T follicular helper cell (primary cell): ENCODE data around the gene SRP72.
A peak's percentile ranks its signal among the peaks of the same experiment; 100 is the strongest.
"Not testable (repeated sequence)": the region's sequence is repeated elsewhere in the genome, so short reads cannot be mapped to it uniquely, and the experiment has no call there.

ENCODE experiments used
- DNase-seq: peaks from one replicate; pipeline ENCODE4 v3.0.0-alpha.2; 2020; ENCODE audit warnings: low read depth

Gene SRP72

DNA sequence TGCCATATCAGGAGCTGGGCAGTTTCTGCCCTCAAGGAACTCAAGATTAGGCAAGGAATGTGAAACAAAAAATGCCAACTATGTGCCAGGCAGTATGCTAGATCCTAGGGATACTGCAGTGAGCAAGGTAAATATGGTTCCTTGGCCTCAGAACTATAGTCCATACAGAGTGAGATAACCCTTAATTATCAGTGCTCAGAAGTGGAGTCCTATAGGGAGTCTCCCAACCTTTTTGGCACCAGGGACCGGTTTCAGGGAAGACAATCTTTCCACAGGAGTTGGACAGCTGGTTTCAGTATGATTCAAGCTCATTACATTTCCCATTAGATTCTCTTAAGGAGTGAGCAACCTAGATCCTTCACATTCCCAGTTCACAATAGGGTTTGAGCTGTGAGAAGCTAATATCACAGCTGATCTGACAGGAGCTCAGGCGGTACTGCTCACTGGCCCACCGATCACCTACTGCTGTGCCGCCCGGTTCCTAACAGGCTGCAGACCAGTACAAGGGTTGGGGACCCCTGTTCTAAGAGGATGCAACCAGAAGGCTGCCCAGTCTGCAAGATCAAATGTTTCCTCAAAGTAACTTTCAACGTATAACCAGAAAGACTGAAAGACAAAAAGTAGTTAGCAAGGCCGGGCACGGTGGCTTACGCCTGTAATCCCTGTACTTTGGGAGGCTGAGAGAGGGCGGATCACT, 1.7 kb upstream of the SRP72 start:
- DNase-seq, result no peak

DNA sequence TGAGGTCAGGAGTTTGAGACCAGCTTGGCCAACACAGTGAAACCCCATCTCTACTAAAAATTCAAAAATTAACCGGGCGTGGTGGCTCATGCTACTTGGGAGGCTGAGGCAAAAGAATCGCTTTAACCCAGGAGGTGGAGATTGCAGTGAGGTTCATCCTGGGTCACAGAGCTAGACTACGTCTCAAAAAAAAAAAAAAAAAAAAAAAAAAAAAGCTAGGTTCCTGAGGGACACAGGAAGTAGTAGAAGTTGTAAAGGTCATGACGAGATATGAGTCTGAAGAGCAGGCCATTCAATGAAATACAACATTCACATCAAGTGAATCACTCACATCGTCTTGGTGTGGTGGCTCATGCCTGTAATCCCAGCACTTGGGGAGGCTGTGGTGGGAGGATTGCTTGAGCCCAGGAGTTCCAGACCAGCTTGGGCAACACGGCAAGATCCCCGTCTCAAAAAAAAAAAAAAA, 1.1 kb upstream of the SRP72 start:
- DNase-seq, result not testable (repeated sequence)

DNA sequence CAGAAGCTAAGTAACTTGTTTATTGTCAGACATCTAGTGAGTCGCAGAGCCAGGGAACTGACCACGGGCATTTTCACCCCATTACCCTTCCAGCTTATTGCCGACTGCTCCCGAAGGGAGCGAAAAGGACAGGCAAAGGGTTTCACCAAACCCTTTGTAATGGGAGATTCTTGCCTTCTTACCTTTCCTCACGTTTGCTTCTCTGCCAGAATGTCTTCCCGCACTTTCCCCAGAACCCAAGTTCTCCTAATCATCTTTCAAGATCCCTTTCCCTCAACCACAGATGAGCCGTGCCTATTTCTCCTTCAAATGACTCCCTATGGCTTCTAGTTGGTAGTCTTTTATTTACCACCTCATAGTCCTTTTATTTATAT, 520 bp upstream of the SRP72 start:
- DNase-seq, result no peak

DNA sequence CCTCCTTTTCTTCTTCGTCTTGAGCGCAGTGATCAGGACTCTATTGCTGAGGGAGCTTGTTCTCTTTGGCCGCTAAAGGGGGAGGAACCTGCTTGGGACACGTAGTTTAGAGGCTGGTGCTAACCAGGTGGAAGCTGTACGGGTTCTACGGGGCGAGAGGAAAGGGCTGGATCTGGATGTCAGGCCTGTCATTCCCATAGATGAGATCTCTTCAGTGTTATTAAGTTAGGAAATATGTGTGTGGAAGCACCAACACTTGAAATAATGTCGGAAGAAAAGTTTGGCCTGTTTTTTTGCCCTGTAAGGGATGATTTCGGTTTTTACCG, 643 bp downstream of the SRP72 start:
- peak; percentile 6 for DNase-seq

DNA sequence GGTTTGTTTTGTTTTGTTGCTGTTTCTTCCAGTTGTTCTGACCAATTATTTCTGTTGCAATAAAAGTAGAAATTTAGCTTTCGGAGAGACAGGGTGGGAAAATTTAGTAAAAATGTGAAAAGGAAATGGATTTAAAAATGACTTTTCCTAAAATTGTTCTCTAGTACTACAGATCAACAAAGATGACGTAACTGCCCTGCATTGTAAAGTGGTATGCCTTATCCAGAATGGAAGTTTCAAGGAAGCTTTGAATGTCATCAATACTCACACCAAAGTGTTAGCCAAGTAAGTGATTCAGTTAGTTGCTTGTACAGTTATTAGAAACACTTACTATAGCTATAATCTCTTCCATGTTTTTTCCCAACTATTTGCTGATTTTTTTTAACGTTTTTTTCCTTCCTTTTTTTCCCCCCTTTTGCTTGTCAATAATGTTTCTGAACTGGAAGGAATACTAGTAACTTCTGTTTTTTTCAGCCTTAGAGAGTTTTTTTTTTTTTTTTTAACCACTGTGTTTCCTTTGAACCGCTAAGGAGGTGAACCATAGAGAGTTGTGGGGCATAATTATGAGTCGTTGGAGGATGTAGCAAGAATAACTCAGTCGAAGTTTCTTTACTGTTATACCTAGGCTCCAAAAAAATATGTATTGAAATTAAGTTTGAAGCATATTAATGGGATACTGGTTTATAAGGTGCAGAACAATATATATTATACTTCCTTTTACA, 2.2 kb downstream of the SRP72 start:
- DNase-seq, result no peak

DNA sequence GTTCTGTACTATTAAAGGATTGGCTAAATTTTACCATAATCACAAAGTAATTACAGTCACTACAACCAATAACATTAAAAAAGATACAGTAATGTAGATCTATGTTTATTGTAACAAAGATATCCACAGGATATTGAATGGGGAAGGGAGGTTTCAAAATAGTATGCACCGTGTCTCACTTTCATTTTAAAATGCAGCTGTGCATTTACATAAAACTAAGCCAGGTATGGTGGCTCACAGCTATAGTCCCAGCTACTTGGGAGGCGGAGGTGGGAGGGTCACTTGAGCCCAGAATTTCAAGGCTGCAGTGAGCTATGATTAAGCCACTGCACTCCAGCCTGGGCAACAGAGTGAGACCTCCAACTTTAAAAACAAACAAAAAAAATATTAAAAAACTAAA, 8.5 kb downstream of the SRP72 start:
- no peak for DNase-seq

DNA sequence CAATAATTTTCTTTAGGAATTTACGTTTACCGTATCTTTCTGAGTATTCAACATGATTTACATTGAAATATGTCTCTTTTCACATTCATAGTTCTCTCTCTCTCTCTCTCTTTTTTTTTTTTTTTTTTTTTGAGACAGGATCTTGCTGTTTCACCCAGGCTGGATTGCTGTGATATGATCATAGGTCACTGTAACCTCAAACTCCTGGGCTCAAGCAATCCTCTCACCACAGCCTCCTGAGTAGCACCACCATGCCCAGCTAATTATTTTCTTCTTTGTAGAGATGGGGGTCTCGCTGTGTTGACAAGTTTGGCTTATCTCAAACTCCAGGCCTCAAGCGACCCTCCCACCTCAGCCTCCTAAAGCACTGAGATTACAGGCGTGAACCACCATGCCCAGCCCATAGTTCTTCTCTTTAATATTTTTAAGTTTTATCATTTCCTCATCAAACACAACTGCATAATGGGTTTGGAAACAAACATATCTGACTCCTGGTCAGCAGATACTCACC, 9.8 kb downstream of the SRP72 start:
- no peak for DNase-seq

DNA sequence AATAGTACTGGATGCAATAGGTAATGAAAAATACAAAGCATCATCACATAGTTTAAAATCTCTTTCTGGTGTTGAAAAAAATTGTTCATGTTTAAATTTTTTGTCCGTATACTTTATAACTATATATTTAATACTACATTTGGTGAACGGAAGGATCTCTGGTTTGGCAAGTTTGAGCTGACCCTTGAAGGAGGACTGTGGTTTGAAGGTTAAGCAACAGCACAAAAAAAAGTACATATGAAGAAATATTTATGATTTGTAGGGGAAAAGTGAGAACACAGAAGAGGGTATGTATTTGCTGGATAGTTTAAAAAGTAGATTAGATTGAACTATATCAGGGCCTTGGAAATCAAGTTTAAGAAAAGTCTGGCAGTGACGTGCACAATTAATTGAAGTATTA, 13.3 kb downstream of the SRP72 start:
- no peak for DNase-seq

DNA sequence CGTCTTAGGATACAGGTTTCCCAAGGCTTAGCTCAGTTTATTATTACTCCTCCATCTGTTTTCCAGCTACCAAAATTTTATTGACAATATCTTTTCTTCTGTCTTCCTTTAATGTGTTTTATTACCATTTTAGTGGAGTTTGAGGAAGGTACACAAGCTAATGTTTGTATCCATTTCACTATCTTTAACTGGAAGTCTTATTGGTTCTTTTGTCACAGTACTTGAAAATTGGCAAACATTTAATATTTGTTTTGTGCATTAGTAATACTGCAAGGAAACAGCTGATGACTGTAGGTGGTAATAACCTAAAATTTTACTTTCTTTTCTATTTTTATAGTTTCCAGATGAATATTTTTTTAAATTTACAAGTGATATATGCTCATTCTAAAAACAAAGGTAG, 28.8 kb downstream of the SRP72 start:
- DNase-seq, result no peak

DNA sequence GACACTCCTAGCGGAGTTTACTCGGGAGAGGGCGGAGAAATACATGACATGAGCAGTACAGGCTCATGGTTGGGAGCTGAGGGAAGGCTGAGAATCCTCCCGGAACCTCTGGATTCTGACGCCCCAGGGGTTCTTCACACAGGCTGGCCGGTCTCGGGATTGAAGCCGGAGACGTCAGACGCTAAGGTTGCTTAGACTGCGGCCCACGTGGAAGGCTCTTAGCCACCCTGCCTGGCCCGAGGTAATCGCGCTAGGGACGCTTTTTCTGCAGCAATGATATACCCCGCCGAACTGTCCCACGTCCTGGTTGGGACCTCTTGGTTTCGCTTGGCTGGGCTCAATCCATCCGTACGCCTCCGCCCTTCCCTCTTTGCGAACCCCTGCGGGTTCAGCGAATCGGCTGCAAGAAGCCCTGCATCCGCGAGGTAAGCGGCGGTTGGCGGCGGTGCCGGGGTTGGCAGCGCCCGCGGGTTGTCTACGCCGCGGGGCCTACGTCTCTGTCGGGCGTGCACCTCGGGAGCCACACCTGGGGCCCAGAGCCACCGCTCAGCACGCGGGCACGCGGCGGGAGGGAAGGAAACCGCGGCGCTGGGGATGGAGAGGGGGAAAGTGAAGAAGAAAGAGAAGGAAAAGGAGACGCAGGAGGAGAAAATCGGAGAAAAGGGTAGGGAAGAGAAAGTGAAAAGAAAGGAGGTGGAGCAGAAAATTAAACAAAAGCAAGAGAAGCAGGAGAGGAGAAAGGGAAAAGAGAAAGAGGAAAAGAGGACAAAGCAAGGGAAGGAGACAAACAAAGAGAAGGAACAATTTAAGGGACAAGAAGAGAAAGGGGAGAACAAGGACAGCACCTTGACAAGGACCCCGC, 38.1 kb downstream of the SRP72 start, which contains the start of gene ARL9:
ARL9 (plus strand) TSS at position 523 of the 862 bp plus-strand sequence; CDS start at position 595, 72 bp downstream.
- peak; percentile 52 for DNase-seq

DNA sequence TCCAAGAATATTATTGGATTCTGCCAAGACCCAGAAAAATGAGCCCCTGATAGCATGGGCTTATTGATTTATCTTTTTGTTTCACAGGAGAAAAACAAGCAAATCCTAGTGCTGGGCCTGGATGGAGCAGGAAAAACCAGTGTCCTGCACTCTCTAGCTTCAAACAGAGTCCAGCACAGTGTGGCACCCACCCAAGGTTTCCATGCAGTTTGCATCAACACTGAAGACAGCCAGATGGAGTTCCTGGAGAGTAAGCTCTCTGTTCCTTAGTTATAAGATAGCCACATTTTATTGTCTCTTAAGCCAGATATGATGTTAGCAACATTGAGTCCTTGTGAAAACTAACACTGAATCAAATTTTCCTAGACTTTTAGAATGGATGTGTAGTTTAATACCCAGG, 43.7 kb downstream of the SRP72 start:
- DNase-seq, result no peak

DNA sequence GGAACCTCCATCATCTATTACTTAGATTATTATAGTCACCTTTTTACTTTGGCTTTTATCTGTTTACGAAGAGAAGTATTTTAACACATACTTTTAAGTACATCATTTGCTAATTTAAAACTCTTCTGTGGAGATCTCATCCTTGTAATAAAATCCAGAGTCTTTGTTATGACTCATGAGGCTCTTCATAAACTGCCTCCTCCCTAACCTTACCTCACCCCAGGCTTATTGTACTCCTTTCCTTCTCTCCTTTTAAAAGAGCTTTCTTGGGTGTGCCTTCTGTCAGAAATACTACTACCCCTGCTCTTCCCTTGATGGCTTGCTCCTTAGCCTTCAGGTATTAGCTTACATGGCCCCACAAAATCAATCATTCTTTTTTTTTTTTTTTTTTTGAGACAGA, 44.7 kb downstream of the SRP72 start:
- no peak for DNase-seq

DNA sequence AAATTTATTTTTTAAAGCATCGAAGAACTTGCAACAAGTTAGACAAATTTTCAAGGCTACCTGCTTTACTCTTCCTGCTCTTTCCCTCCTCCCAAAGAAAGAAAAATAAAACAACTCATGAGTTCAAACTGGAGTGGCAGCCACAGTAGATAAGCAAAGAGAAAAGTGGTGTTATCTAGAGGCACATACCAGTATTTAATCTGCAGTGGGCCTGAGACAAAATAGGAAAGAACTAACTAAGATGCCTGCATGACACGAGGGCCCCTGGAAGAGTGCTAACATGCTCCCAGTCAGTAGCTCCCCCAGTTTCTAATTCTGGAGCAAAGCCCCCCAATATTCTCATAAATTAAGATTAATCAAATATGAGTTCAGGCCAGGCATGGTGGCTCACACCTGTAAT, 46.1 kb downstream of the SRP72 start:
- no peak for DNase-seq

DNA sequence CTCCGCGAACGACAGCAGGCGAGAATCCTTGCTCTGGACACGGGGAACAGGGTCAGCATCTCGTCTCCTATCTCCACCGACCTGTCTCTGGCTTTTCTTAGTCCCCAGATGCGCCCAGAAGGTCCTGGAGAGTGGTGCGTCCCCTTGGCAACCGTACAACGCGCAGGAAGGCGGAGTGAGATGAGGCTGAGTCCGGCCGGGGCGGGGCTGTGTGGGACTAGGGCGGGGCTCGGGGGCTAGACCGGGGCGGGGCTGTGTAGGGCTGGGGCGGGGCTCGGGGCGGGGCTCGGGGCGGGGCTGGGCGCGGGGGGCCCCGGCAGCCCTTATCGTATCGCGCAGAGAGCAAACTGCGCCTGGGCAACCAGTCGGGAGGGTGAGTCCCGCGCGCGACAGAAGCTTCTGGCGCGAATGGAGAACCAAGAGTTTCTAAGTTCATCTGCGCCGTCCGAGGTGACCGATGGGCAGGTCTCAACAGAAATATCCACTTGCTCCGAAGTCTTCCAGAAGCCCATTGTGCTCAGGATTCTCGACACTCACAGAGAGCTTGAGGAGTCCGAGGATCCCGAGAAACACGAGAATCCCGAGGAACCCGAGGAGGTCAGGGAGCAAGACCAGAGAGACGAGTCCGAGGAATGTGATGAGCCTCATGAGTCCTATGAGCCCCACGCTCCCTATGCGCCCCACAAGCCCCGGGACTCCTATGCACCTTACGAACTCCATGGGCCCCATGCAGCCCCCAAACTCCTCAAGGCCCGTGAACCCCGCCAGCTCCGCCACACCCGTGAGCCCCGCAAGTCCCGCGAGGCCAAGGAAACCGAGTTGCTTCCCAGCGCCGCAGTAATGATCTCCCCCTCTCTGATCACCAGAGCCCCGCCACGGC, 63.1 kb downstream of the SRP72 start:
- peak; percentile 67 for DNase-seq

DNA sequence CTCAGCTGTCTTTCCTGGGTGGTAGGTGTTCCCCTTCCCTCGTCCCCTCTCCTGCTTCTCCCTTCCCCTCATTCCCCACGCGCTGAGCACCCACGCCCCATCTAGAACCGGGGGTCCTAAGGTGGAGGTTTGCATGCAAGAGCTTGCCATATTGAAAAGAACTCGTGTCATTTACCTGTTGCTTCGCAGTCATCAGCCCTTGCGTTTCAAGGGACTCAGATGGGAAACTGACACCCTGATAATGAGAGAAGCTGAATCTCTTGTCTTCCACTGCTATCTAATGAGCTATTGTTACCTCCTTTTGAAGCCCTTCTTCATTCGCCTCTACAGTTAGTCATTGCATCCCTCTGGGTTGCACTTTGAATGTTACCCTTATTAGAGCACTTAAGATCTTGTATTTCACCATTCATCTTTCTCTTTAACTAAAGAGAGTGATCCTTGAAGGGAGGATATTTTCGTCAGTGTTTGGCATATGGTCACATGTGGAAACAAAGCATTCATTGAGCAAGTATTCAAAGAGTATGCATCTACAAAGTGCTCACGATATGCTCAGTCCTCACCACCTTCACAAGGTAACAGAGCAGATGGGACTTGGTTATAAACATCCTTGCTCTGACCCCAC, 63.8 kb downstream of the SRP72 start:
- no peak for DNase-seq

DNA sequence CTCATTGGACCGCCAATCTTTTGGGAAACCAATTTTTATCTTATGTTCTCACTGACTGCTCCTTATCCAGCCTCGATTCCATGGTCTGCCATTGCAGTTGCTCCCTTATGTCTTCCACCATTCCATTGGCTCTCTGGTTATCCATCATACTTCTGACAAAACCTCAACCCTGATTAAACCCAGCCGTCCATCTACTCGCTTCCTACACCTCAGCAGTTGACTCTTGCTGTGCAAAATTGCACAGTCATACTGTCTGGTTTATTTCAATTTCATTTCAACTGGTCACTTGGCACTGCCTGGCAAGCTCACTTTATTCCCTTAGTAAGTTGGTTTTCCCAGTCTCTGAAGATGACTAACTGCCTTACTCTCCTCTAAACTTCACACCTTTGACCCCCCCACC, 64.4 kb downstream of the SRP72 start:
- DNase-seq, result no peak

DNA sequence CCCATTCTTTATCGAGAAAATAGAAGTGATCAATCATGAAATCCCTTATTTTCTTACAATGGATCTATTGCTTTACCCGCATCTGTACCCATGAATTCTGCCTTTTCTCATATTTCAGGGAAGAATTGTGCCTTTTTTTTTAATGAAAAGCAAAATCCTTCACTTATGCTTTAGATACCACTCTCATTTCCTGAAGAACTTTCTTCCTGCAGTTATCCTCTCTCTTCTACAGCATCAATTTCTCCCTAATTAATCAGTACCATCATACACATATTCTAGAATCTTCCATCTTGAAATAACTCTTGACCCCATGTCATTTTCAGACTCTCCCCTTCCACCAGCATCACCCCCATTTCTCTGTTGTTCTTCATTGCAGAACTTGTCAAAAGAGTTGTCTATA, 64.8 kb downstream of the SRP72 start:
- DNase-seq, result no peak

DNA sequence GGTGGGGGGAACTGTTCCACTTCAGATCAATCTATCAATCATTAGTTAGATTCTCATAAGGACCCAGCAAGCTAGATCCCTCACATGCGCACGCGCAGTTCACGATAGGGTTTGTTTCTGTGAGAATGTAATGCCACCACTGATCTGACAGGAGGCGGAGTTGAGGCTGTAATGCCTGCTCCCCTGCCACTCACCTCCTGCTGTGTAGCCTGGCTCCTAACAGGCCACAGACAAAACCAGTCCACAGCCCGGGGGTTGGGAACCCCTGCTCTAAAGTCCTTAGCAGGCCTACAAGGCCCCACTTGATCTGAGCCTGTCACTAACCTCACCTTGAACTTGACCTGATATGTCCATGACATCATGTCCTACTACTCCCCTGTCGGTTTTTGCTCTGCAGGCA, 68.5 kb downstream of the SRP72 start:
- no peak for DNase-seq

DNA sequence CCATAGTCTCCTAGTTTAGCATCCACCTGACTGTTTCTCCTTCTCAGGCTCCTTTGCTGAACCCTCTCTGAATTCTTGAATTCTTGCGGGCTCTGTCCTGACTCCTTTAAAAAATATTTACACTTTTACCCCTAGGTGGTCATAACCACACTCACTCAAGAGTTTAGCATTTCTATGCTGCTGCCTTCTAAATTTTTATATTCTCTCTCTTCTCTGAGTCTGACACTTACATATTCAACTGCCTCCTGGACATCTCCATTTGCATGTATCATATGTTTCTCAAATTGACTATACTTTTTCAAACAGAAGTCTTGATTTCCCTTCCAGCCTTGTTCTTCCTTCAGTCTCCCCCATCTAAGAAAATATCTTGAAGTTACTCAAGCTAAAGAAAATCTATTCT, 69.7 kb downstream of the SRP72 start:
- DNase-seq, result no peak

DNA sequence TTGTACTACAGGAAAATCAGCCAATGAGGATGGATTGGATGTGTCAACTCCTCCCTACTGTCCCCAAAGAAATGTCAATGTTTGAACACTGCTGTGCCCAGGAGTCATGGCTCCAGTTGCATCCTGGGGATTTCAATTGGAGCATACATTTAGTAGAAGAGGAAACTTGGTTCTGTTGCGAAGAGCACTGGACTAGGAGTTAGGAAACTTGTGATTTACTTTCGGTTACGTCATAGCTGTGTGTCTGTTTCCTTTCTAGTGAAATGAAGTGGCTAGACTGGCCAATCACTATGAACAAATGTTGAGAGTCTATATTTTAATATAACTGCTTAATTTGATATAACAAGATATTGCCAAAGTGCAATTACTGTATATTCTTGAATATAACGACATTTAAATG, 73.4 kb downstream of the SRP72 start:
- no peak for DNase-seq

DNA sequence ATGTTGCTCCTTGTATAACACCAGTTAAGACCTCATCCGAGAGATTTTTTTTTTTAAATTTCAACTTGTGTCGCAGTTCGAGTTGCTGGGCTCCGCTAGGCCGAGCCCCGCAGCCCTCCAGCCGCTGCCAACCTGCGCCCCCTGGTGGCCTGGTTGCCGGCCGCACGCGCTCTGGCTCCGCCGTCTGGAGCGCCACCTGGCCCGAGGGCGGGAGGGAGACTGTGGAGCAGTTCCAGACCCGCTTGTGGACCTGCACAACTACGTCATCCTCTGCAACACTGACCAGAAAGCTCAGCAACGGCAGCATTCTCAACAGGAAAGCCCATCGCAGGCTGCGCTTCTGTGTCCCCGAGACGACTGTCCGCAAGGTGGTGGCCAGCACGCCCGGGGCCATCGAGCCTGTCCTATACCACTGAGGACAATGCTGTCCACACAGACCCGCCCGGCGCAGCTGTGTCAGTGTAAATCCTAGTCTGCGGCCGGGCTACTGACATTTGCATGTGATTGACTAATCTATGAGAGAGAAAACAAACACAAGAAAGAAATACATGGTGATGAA, 77.2 kb downstream of the SRP72 start:
- DNase-seq, result peak; percentile 75
